ENCODE data around the gene CAMSAP2. TPM values are rescaled to one million over a fixed set of nuclear protein-coding genes. Genes with fewer than 3 reads are reported as not detected.

Gene CAMSAP2
- total RNA-seq, 1 donor: 55.7 TPM

DNA sequence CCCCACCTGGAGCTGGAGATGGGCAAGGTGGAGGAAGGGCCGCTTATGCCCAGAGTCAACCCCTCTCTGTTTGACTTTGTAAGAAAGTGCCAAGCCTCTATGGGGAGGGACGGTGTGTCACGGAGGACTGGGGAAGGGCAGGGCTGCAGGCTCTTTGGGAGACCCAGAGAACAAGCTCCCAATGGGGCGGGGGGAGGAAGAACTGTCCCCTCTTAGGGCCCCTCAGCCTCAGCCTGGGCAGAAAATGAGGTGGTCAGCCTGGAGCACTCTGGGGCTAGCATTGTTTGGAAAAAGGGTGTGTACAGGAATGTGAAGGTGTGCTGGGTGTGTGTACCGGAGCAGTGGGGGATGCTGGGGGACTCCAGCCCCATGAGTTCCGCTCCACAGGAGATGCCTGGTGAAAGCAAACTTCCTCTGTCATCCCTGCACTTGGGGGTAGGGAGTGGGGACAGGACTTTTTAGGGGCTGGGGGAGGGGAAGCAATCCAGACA is 154.8 kb downstream of the CAMSAP2 start:
- no peak overlapping the region for H3K4me3 ChIP-seq (ENCODE audit: low read depth, low read length)
- TF ChIP-seq, protein P1, sequence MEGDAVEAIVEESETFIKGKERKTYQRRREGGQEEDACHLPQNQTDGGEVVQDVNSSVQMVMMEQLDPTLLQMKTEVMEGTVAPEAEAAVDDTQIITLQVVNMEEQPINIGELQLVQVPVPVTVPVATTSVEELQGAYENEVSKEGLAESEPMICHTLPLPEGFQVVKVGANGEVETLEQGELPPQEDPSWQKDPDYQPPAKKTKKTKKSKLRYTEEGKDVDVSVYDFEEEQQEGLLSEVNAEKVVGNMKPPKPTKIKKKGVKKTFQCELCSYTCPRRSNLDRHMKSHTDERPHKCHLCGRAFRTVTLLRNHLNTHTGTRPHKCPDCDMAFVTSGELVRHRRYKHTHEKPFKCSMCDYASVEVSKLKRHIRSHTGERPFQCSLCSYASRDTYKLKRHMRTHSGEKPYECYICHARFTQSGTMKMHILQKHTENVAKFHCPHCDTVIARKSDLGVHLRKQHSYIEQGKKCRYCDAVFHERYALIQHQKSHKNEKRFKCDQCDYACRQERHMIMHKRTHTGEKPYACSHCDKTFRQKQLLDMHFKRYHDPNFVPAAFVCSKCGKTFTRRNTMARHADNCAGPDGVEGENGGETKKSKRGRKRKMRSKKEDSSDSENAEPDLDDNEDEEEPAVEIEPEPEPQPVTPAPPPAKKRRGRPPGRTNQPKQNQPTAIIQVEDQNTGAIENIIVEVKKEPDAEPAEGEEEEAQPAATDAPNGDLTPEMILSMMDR (IDR thresholded peaks at IDR 0.05; ENCODE audit: insufficient read depth, low read depth, low read length): no peak
- DNase-seq (ENCODE audit: low read depth): no peak

DNA sequence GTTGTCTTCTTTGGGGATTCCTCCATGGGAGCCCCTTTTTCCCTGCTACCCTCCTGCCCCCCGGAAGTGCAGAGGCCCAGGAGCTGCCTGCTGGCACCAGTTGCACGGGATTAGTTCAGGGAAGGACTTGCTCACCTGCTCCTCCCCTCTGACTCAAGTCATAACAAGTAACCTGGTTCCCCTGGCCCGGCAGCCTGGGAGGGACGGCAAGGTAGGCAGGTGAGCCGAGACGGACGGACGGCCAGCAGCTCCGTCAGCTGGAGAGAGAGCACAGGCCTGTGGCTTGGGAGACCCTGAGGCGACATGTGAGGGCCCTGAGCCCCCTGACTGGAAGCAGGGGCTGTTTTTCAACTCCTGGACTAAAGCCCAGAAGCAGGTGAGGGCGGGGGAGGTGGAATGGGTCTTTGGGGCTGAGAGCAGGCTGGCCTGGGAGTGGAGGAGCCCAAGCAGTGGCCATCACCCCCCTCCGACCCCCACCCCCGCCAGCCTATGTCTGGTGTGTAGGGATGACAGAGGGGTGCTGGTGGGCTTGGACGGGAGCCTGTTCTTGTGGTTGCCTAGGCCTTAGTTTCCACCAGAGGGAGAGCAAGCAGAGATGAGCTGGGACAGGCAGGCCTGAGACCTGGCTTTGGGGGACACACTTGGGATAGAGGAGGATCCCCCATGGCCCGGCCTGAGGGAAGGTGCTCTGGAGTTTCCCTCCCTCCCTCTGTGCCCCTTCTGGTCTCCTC is 156.2 kb downstream of the CAMSAP2 start, which contains the start of gene INAVA:
TSS of gene INAVA (plus strand) at position 189 of the 731 bp plus-strand sequence. CDS start 3,501 bp downstream, outside the sequence.
- no peak for DNase-seq (ENCODE audit: low read depth)
- TF ChIP-seq, protein P1 (IDR thresholded peaks at IDR 0.05; ENCODE audit: insufficient read depth, low read depth, low read length): no peak

DNA sequence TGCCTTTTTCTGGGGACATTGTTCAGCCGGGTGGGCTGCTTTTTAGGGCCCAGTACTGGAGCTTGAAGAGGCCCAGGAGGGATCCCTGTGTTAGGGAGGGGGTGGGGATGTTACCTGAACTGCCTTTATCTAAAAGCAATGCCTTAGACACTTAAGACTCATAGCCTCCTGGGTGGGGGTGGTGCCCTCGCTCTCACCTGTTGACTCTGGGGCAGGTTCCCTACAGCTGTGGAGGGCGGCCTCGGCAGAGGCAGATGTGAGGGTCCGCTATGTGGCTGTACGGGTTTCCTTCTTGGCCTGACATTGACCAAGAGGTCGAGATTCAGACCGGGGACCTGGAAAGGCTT is 156.7 kb downstream of the CAMSAP2 start:
- TF ChIP-seq, protein P1 (IDR thresholded peaks at IDR 0.05; ENCODE audit: insufficient read depth, low read depth, low read length): no peak
- no peak for DNase-seq (ENCODE audit: low read depth)
- H3K4me3 ChIP-seq (ENCODE audit: low read depth, low read length): no peak overlapping the region

More for the DNA sequence above, 156.2 kb downstream of the CAMSAP2 start, which contains the start of gene INAVA:
- H3K4me3 ChIP-seq (ENCODE audit: low read depth, low read length): no peak within 1 kb of the TSS

DNA sequence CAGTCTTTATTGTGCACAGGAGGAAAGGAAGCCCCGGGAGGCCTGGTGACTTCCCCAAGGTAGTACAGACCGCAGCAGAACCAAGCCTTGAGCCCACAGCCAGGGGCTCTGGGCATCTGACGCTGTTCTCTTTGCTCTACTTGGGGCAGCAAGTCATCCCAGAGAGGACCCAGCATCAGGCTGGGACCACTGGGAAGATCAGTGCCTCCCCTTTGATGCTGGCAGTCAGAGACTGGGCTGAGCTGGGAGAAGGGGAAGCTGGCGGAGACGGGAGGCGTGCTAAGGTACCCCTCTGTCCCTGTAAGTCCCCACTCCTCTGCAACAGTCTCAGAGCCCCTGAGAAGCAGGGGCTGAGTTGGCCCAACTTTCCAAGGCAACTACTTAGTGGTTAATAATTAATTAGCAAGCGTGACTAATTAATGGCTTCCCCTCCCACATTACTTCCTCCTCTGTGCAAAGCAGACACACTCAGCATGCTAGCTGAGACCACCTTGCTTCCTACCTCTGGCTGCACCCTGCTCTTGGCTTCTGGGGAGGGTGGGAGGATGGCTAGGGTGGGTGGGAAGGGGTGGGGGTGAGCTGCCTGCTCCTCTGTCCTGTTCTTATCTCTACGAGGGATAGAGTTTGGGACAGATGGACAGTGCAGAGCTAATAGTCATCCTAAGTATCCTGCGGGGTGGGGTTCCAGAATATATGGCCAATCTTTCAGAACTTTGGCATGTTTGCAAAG is 157.3 kb downstream of the CAMSAP2 start:
- DNase-seq (ENCODE audit: low read depth): no peak
- TF ChIP-seq, protein P1 (IDR thresholded peaks at IDR 0.05; ENCODE audit: insufficient read depth, low read depth, low read length): no peak
- no peak overlapping the region for H3K4me3 ChIP-seq (ENCODE audit: low read depth, low read length)

DNA sequence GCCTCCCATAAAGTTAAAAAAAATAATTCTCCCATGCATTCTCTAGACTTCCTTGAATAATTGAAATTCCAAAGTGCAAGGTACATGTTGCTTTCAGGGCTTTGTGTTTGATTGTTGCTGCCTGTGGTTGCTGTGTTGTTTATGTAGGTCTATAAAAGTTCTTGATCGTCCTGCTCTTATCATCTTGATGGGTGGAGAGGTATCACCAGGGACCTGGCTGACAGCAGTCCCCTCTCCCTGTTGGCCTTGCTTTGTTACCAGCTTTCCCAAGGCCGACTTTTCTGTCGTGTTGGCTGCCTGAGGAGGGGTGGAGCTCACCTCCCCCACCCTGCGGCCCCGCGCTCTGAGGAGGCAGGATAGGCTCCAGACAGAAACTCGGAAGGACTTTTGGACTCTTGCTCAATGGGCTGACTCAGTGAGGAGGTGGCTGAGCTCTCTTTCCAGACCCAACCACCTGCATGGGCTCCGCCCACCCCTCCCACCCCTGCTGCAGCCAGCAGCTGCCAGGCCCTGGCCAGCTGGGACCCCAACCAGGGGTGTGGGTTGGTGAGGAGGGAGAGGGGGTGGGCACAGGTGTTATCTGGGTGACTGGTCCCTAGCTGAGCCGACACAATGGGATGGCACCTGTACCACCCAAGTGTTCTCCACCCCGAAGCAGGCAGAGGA is 158.0 kb downstream of the CAMSAP2 start:
- DNase-seq (ENCODE audit: low read depth): peak; percentile 80
- H3K4me3 ChIP-seq (ENCODE audit: low read depth, low read length): no peak overlapping the region
- TF ChIP-seq, protein P1 (IDR thresholded peaks at IDR 0.05; ENCODE audit: insufficient read depth, low read depth, low read length): no peak

DNA sequence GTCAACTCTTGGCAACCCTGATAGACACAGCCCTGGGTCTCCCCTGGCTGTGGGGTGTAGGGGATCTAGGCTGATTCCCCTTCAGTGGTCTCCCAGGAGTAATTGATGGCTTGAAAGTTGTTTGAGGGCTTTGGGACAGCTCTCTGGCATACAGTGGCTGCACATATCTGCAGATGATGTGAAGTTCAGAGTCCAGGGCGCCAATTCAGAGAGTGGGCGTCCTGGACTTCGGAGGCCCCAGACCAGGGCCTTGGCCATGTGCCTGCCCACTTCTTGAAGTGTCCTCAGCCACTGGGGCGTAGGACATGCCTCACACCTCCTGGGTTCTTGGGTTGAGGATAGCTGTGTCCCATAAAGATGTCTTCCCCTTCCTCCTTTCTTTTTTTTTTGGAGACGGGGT is 158.6 kb downstream of the CAMSAP2 start:
- no peak for DNase-seq (ENCODE audit: low read depth)
- TF ChIP-seq, protein P1 (IDR thresholded peaks at IDR 0.05; ENCODE audit: insufficient read depth, low read depth, low read length): no peak
- H3K4me3 ChIP-seq (ENCODE audit: low read depth, low read length): no peak overlapping the region
